BJ (cell line): Measurements from ENCODE around the gene NAA50. TPM values are rescaled to one million over a fixed set of nuclear protein-coding genes. Genes with fewer than 3 reads are reported as not detected.

ENCODE experiments used
- CTCF ChIA-PET: fragments of 350-600 bp; formaldehyde crosslinking; extraction: SDS; loops from one replicate; lab custom pipeline; 2021; ENCODE audit warnings: antibody characterized with exemption, inconsistent platforms; lab: Yijun Ruan, JAX
- POLR2A ChIA-PET: fragments of 300-600 bp; sonication (Branson Sonifier 250); formaldehyde crosslinking; extraction: SDS; loops from one replicate; lab custom pipeline; 2021; ENCODE audit warnings: antibody characterized with exemption; lab: Charles Lee
- DNase-seq: peaks from one replicate; pipeline ENCODE4 v3.0.0-alpha.2; 2011; ENCODE audit warnings: low read depth
- H3K27me3 ChIP-seq: 2 replicates; pipeline ENCODE4 v1.6.0; 2011; ENCODE audit warnings: low read length; ENCODE audit not compliant: control insufficient read depth, insufficient read depth
- H3K36me3 ChIP-seq: 2 replicates; pipeline ENCODE4 v1.5.1; 2011; ENCODE audit warnings: low read length; ENCODE audit not compliant: control insufficient read depth, insufficient read depth
- H3K4me3 ChIP-seq: 2 replicates; pipeline ENCODE4 v1.5.1; 2011; ENCODE audit warnings: low read depth, mild to moderate bottlenecking, control low read depth, low read length
- CTCF ChIP-seq: IDR thresholded peaks from 2 replicates; pipeline ENCODE4 v1.5.1; 2011; ENCODE audit warnings: low read depth, mild to moderate bottlenecking, control low read depth, inconsistent platforms, low read length, moderate library complexity; ENCODE audit not compliant: insufficient read depth
- polyA plus RNA-seq: library from polyadenylated mRNA; depleted of rRNA; stranded (reverse); fragments of >200 nt; gene quantifications from 2 replicates; pipeline ENCODE4 v1.2.3, GENCODE V29; 2011

Gene NAA50
- polyA plus RNA-seq, 1 experiment, result 32.0 TPM

- ChIA-PET POLR2A (interaction anchor here (0.7 kb wide), 1 partner anchor 82 kb away, joined by 3 read pairs; no protein-coding TSS in a partner anchor), CTCF (no interaction called here)
- no peak for DNase-seq
- Histone ChIP-seq H3K27me3 (no peaks in the 10 kb centered on the region), H3K36me3 (peaks cover 2% of the 10 kb centered on the region; the same call in 1 of the 2 replicates), H3K4me3 (no peak overlapping the region)
- TF ChIP-seq CTCF, result no peak
Measured at GRCh38 chr3:113730550-113730949, 15.5 kb downstream of the NAA50 start.

DNA sequence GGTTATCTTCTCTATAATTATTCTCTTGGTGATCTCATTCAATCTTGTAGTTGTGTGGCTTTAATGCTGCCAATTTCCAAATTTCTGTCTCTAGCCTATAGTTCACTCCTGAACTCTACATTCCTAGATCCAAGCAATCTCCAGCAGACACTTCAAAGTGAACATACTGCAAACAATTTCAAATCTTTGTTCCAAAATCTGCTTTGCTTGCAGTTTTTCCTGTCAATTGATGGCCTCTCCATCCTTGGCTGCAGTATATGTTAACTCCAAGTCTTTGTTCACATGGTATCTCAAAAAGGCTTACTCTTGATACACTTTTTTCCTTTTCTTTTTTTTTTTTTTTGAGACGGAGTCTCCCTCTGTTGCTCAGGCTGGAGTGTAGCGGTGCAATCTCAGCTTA is 17.4 kb downstream of the NAA50 start:
- DNase-seq, result no peak
- Histone ChIP-seq H3K27me3 (no peaks in the 10 kb centered on the region), H3K4me3 (no peak overlapping the region), H3K36me3 (peaks cover 1% of the 10 kb centered on the region; the same call in 1 of the 2 replicates)
- ChIA-PET CTCF (no interaction called here), POLR2A (no interaction called here)
- TF ChIP-seq CTCF, result no peak

DNA sequence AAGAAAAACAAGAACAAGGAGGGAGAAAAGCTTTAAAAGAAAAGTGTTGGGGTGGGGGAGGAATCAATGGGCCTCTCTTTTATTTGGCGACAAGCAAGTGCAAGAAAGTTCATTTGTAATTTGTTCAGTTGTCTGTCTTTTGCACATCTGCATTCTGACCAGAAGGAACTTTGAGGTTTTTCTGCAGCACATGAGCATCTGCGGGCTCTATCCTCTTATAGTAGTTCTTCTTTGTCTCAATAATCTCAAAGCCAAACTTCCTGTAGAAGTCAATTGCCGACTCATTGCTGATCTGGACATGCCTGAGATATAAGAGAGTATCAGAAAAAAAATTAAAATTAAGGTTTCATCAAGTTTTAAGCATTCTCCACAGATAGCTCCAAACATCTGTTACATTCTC is 24.4 kb downstream of the NAA50 start:
- POLR2A ChIA-PET, result interaction anchor here (0.5 to 0.6 kb wide), 2 partner anchors 9 to 10 kb away, joined by 3 read pairs; no protein-coding TSS in a partner anchor
- H3K36me3 ChIP-seq, result peaks cover 2% of the 10 kb centered on the region; the same call in 1 of the 2 replicates
- CTCF ChIA-PET, result no interaction called here
- no peak overlapping the region for H3K4me3 ChIP-seq
- H3K27me3 ChIP-seq, result no peaks in the 10 kb centered on the region
- no peak for DNase-seq
- TF ChIP-seq CTCF, result no peak

- no peaks in the 10 kb centered on the region for H3K27me3 ChIP-seq
- DNase-seq, result no peak
- H3K4me3 ChIP-seq, result no peak overlapping the region
- CTCF ChIA-PET, result interaction anchor here (0.9 to 1.6 kb wide), 3 partner anchors 16 to 78 kb away, joined by 3 to 7 read pairs (median 4); no protein-coding TSS in a partner anchor
- TF ChIP-seq CTCF, result no peak
- POLR2A ChIA-PET, result no interaction called here
- H3K36me3 ChIP-seq, result peaks cover 3% of the 10 kb centered on the region; the same call in 1 of the 2 replicates
Measured at GRCh38 chr3:113719758-113720157, 26.3 kb downstream of the NAA50 start.

GRCh38 chr3:113719294-113719693 is 26.8 kb downstream of the NAA50 start:
- no peak for TF ChIP-seq CTCF
- no peak for DNase-seq
- POLR2A ChIA-PET, result no interaction called here
- Histone ChIP-seq H3K36me3 (peaks cover 3% of the 10 kb centered on the region; the same call in 1 of the 2 replicates), H3K4me3 (no peak overlapping the region), H3K27me3 (no peaks in the 10 kb centered on the region)
- CTCF ChIA-PET, result interaction anchor here (0.9 to 1.6 kb wide), 2 partner anchors 17 to 19 kb away, joined by 3 to 7 read pairs; no protein-coding TSS in a partner anchor
